Measurements from ENCODE around the gene UNC5C. TPM values are rescaled to one million over a fixed set of nuclear protein-coding genes. Genes with fewer than 3 reads are reported as not detected.

Gene UNC5C
- total RNA-seq, 1 donor from 2014 or later: 0.70 TPM

GRCh38 chr4:95563638-95564337 lies 15.0 kb upstream of the UNC5C start:
- Mint-ChIP-seq H3K27me3 (ENCODE audit: unreplicated experiment) (peaks cover 13% of the 10 kb centered on the region), H3K4me3 (ENCODE audit: unreplicated experiment) (no peak overlapping the region), H3K27ac (ENCODE audit: unreplicated experiment) (no peak overlapping the region), H3K36me3 (ENCODE audit: unreplicated experiment) (no peaks in the 10 kb centered on the region), H3K9me3 (ENCODE audit: unreplicated experiment) (no peaks in the 10 kb centered on the region), H3K4me1 (ENCODE audit: unreplicated experiment) (no peaks in the 10 kb centered on the region)
- DNase-seq (ENCODE audit: extremely low spot score, unreplicated experiment): no peak
- no peak for TF ChIP-seq CTCF (IDR thresholded peaks at IDR 0.05)

- Mint-ChIP-seq H3K27ac (ENCODE audit: unreplicated experiment) (no peak overlapping the region), H3K9me3 (ENCODE audit: unreplicated experiment) (no peaks in the 10 kb centered on the region), H3K4me1 (ENCODE audit: unreplicated experiment) (no peaks in the 10 kb centered on the region), H3K36me3 (ENCODE audit: unreplicated experiment) (no peaks in the 10 kb centered on the region), H3K4me3 (ENCODE audit: unreplicated experiment) (no peak overlapping the region), H3K27me3 (ENCODE audit: unreplicated experiment) (peaks cover 3% of the 10 kb centered on the region)
- no peak for TF ChIP-seq CTCF (IDR thresholded peaks at IDR 0.05)
- DNase-seq (ENCODE audit: extremely low spot score, unreplicated experiment): no peak
Observed at GRCh38 chr4:95560774-95561173, 12.0 kb upstream of the UNC5C start.

GRCh38 chr4:95556207-95556859 lies 7.6 kb upstream of the UNC5C start:
- no peaks in the 10 kb centered on the region for H3K4me1 Mint-ChIP-seq (ENCODE audit: unreplicated experiment)
- no peak overlapping the region for H3K27ac Mint-ChIP-seq (ENCODE audit: unreplicated experiment)
- no peak for TF ChIP-seq CTCF (IDR thresholded peaks at IDR 0.05)

GRCh38 chr4:95552942-95553550 lies 4.3 kb upstream of the UNC5C start:
- Mint-ChIP-seq H3K27me3 (ENCODE audit: unreplicated experiment) (peaks cover 50% of the 10 kb centered on the region), H3K27ac (ENCODE audit: unreplicated experiment) (no peak overlapping the region), H3K9me3 (ENCODE audit: unreplicated experiment) (no peaks in the 10 kb centered on the region), H3K36me3 (ENCODE audit: unreplicated experiment) (no peaks in the 10 kb centered on the region), H3K4me1 (ENCODE audit: unreplicated experiment) (peaks cover 7% of the 10 kb centered on the region), H3K4me3 (ENCODE audit: unreplicated experiment) (no peak overlapping the region)
- no peak for TF ChIP-seq CTCF (IDR thresholded peaks at IDR 0.05)
- no peak for DNase-seq (ENCODE audit: extremely low spot score, unreplicated experiment)

More at GRCh38 chr4:95556207-95556859, 7.6 kb upstream of the UNC5C start:
- Mint-ChIP-seq H3K27me3 (ENCODE audit: unreplicated experiment) (peaks cover 37% of the 10 kb centered on the region), H3K9me3 (ENCODE audit: unreplicated experiment) (no peaks in the 10 kb centered on the region), H3K4me3 (ENCODE audit: unreplicated experiment) (no peak overlapping the region), H3K36me3 (ENCODE audit: unreplicated experiment) (no peaks in the 10 kb centered on the region)
- DNase-seq (ENCODE audit: extremely low spot score, unreplicated experiment): no peak

DNA sequence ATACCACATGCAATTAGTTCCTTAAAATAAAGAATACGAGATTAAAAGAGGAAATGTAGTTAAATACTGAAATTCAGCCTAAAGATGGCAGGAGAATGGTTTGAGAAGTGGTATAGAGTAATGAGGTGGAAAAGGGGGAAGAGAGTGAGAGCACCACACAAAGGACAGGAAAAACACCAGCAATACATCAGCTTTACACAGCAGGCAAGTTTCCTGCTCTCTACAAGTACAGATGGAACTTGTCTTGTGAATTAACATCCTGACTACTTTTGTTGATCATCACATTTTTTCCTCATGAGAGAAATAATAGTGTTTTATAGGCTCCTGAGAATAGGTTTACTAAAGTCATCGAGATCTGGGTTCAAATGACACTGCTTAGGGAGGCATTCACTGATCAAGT lies 2.9 kb upstream of the UNC5C start:
- no peaks in the 10 kb centered on the region for H3K9me3 Mint-ChIP-seq (ENCODE audit: unreplicated experiment)
- H3K36me3 Mint-ChIP-seq (ENCODE audit: unreplicated experiment): no peaks in the 10 kb centered on the region
- peaks cover 64% of the 10 kb centered on the region for H3K27me3 Mint-ChIP-seq (ENCODE audit: unreplicated experiment)
- TF ChIP-seq CTCF (IDR thresholded peaks at IDR 0.05): no peak
- no peak overlapping the region for H3K4me3 Mint-ChIP-seq (ENCODE audit: unreplicated experiment)
- H3K27ac Mint-ChIP-seq (ENCODE audit: unreplicated experiment): no peak overlapping the region
- peaks cover 17% of the 10 kb centered on the region for H3K4me1 Mint-ChIP-seq (ENCODE audit: unreplicated experiment)
- no peak for DNase-seq (ENCODE audit: extremely low spot score, unreplicated experiment)

Data from osteocyte (in vitro differentiated cells).